ENCODE results near the gene CD47.
A peak's percentile ranks its signal among the peaks of the same experiment; 100 is the strongest.

Gene CD47

DNA sequence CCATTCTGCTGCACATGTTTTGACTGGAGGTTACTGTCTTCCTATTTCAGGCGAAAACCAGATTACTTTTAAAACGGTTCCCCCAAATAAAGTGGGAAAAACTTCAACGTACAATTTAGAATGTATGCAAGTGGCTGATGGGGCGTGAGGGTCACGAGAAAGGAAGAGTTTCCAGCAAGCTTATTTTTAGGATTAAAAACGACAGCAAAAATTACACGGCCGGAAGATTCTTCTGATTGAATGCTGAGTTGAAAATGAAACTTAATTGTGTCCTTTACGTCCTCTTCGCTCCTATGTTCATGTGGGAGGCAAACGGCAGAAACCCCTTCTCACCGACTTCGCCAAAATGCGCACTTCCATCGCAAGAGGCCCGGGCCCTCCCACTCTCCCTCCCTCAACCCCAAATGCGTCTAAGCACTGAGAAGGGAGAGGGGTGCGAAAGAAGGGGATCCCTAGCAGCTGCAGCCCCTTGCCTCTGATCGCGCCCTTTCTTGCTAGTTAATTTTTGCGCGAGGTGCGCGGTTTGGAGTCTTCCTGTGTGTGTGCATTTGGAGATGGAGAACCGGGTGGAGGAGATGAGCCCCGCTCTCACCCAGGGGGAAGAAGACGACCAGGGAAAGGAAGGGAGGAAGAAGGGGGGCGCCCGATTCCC is 656 bp downstream of the CD47 start:
- DNase-seq = peak; percentile 61

- no peak for DNase-seq
These were observed 1.3 kb downstream of the CD47 start for GRCh38 chr3:108089579-108089978.

GRCh38 chr3:108088697-108089096 is 2.1 kb downstream of the CD47 start:
- no peak for DNase-seq

DNA sequence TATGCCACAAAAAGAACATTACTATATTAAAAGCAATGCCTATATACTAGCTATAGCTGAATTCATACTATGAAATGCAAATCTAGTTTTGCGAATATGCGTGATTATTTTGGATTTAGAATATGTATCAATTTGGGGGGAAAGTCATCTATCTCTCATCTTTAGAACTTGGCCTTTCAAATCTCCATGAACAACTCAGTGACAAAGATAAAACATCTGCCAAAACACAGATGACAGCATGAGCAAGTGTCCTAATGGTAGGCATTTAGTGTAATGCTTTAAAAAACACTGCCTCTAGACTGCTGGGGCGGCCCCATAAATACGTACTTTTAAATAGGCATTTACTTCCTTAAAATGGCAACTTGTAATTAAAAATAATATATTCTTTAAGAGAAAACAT is 2.7 kb downstream of the CD47 start:
- no peak for DNase-seq

DNA sequence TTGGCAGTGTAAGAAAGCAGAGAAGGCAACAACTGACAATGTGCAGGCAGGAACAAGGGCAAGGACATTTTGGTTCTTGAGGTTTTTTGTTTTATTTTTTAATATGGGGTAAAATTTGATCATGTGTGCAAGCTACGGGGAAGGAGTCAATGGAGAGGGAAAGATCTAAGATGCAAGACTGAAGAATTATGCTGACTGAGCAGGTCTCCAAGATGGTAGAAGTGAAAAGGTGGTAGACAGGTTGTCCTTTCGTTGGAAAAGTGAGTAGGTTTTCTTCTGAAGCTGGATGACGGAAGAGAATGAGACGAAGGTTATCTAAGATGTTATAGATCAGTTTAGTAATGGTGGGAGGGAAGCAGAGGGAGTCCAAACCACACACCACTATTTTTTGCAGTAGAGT is 4.2 kb downstream of the CD47 start:
- DNase-seq = no peak

- DNase-seq = no peak
These were observed 5.0 kb downstream of the CD47 start for GRCh38 chr3:108085810-108086350.

DNA sequence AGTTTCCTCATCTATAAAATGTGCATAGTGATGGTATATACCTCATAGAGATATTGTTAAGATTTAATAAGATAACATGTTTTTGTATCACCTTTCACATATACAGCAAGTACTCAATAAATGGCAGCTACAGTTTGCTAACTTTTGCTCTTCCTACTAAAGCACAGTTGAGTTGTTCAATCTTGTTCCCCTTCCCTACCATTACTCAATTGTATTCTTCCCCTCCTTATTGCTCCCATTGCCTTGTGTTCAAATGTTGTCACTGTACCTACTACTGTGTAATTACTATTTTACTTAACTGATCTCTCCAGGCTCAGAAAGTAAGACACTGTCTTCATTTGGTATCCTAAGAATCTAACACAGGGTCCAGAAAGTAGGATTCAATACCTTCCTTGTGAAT is 5.5 kb downstream of the CD47 start:
- DNase-seq = no peak

GRCh38 chr3:108079877-108080276 is 11.0 kb downstream of the CD47 start:
- DNase-seq = no peak

DNA sequence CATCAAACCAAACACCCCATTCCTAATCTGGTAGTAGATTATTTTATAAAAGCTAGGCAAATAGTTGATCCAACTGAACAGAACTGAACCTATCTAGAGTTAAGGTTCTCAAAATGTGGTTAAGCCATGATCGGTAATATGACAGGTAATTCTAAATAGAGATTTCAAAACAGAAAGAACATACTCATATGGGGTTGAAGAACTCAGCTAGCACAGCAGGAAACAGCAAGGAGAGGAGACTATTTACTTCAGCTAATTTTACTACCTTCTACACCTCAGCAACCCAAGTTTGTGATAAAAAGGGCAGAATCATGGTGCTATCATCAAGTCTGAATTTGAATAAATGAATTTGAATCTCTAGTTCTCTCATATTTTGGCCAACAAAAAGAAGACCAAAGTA is 11.8 kb downstream of the CD47 start:
- no peak for DNase-seq

DNA sequence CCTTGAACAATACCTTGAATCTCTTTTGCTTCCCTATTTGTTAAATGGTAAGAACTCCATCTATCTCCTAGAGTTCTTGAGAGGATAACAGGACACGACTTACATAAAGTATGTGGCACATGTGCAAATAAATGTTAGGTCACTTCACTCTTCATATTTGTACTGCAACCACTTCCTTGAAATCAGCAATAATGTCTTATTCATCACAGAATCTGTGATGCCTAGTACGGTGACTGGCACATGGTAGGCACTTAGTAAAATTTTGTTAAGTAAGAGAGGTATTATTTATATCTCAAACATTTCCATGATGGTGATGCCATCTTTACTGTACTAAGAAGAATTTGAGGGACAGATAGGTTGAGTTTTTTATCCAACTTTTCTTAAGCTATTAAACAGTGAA is 14.3 kb downstream of the CD47 start:
- no peak for DNase-seq

- no peak for DNase-seq
These were observed 16.9 kb downstream of the CD47 start for GRCh38 chr3:108073764-108074431.

- no peak for DNase-seq
These were observed 19.5 kb downstream of the CD47 start for GRCh38 chr3:108071368-108071767.

DNA sequence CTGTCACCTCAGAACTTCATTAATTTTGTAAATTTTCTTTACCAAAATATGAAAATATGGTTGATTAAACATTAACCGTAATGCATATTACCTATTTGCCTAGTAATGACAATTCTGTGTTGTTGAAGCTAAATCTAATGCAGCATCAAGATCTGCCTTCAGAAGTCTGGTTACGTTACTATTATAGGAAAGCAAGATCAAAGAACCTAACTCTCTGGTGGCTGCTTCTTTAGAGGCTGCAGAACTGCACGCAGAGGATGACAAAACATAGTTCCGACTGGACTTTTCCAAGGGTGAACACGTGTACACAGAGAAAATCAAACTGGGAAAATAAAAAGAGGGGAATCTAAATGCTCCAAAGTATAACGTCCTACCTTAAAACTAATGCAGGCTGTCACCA is 20.5 kb downstream of the CD47 start:
- no peak for DNase-seq

- no peak for DNase-seq
These were observed 23.1 kb downstream of the CD47 start for GRCh38 chr3:108067768-108068167.

- DNase-seq = no peak
These were observed 25.7 kb downstream of the CD47 start for GRCh38 chr3:108065096-108065495.

DNA sequence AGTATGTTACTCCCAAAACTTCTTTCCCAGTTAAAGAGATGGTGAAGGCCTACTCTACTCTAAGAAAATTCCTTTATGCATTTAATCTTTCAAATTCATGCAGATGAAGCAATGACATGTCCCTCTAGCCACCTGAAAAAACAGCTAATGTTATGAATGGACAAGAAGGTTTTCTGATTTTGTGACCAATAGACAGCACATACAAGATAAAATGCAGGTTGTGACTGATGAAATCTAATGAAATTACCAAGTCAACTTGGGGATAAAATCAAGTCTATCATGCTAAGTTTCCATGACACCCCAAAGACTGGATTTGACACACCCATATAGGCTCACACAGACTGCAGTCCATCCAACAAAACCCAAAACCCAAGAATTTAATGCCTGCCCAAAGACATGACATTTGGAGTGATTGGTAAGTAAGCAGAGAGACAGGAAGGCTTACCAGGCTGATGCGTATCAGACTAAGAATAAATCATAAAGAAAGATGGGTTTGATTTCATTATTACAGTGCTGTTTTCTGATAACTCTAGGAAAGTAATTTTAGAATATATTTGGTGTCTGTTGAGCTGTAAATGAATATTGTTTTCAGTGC is 26.4 kb downstream of the CD47 start:
- no peak for DNase-seq

- no peak for DNase-seq
These were observed 28.8 kb downstream of the CD47 start for GRCh38 chr3:108062051-108062450.

DNA sequence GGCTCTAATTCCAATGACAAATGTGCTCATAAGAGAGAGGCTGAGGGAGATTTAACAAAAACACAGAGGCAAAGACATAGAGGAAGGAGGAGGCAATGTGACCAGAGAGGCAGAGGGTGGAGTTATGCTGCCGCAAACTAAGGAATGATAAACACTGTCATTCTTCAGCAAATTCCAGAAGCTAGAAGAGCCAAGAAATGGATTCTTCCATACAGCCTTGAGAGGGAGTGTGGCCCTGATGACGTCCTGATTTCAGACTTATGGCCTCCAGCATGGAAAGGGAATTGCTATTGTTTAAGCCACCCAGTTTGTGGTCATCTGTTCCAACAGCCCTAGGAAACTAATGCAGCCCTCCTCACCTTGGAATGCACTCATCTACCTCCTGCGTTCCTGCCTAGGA is 30.5 kb downstream of the CD47 start:
- peak; percentile 88 for DNase-seq

DNA sequence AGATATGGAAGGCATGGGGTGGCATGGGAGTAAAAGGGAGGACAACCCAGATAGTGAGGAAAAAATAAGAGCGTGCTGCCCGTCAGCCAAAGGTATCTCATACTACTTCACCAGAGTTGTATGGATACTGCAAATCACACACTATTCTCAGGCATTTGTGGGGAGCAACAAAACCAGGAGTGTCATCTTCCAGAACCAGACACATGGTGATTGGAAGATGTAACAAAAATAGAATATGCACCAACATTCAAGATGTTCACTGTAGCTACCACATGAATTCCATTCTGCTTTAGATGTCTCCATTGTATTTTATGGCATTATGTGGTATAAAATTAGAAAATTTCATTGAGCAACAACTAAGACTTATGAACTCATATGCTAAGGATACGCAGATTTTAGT is 34.9 kb downstream of the CD47 start:
- DNase-seq = no peak

GRCh38 chr3:108054935-108055334 is 35.9 kb downstream of the CD47 start:
- no peak for DNase-seq

- no peak for DNase-seq
These were observed 37.3 kb downstream of the CD47 start for GRCh38 chr3:108053483-108053882.

DNA sequence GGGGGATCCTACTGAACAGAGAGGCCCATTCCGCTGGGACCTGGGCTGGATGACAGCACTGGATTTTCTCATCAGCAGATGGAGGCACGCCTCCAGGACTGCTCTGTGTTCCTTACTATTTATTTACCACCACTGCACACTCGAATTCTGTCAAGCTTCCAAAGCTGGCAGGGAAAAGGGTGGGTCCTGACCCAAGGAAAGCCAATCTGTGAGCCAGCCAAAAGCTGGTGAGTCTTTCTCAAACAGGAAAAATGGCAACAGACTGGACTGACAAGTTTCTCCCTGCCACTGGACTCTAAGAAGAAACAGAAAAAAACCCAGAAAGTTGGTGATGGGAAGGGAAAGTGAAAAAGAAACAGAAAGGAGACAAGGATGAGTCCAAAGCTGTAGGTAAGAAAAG is 37.8 kb downstream of the CD47 start:
- DNase-seq = no peak

GRCh38 chr3:108051005-108051404 is 39.8 kb downstream of the CD47 start:
- DNase-seq = no peak

GRCh38 chr3:108047987-108048386 is 42.8 kb downstream of the CD47 start:
- DNase-seq = no peak
